ENCODE results near the gene CLEC2A. TPM values are rescaled to one million over a fixed set of nuclear protein-coding genes. Genes with fewer than 3 reads are reported as not detected.

The CLEC2A gene
- total and polyA plus RNA-seq, 3 donors from 2014 or later, result not detected

GRCh38 chr12:9936591-9936990 is 4.4 kb upstream of the CLEC2A start:
- no peak overlapping the region for H3K27ac ChIP-seq
- no peaks in the 10 kb centered on the region for H3K27me3 ChIP-seq
- intact Hi-C loops (cut with DNase I; ENCODE audit: low total_unique reads), result no loop called here
- H3K9me3 ChIP-seq, result no peaks in the 10 kb centered on the region
- no peaks in the 10 kb centered on the region for H3K4me1 ChIP-seq
- 64 to 74% methylated on average over 10 of the region's 10 CpGs for WGBS, 2 donors
- no peak for TF ChIP-seq POLR2A (IDR thresholded peaks at IDR 0.05)
- no peak for TF ChIP-seq CTCF (IDR thresholded peaks at IDR 0.05)
- H3K4me3 ChIP-seq, result no peak overlapping the region
- no peak for DNase-seq
- H3K36me3 ChIP-seq (ENCODE audit: low read depth, missing control alignments), result no peaks in the 10 kb centered on the region

DNA sequence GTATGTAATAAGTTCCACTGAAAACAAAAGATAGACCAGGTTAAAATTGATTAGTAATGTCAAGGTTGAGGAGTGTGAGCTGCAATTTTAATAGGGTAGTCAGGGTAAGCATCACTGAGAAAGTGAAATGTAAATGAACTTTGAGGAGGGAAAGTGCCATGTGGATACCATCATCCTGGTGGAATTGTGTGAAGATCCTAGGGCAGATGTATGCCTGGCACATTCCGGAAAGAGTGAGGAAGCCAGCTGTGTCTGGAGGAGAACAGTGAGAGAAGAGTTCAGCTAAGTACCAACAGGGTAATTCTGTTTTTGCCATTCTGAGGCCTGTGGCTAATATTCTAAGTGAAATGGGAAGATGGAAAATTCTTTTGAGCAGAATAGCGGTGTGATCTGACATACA is 2.9 kb upstream of the CLEC2A start:
- Histone ChIP-seq H3K4me1 (no peaks in the 10 kb centered on the region), H3K27ac (no peak overlapping the region), H3K9me3 (no peaks in the 10 kb centered on the region), H3K27me3 (no peaks in the 10 kb centered on the region), H3K36me3 (ENCODE audit: low read depth, missing control alignments) (no peaks in the 10 kb centered on the region), H3K4me3 (no peak overlapping the region)
- intact Hi-C loops (cut with DNase I; ENCODE audit: low total_unique reads), result no loop called here
- TF ChIP-seq CTCF (IDR thresholded peaks at IDR 0.05), result no peak
- no peak for TF ChIP-seq POLR2A (IDR thresholded peaks at IDR 0.05)
- 65 to 93% methylated on average over 2 of the region's 2 CpGs for WGBS, 2 donors
- no peak for DNase-seq

- intact Hi-C loops (cut with DNase I; ENCODE audit: low total_unique reads), result no loop called here
Observed at GRCh38 chr12:9933958-9934357, 1.8 kb upstream of the CLEC2A start.

DNA sequence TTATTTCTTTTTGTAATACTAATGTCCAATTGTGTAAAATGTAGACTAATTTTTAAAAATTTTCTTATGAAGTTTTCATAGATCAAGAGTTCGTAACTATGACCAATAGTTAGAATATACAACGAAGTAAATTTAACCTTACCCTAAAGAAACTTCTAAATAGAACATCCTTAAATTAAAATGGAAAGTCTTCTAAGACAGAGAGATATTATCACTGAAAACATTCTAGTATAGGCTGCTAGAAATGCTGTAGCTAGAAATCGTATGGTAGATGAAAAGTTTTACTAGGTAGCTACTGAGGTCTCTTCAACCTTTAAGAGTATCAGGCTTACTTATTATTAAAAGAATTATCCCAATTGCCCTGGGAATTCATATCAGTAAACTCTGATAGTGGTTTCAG is 925 bp downstream of the CLEC2A start:
- TF ChIP-seq CTCF (IDR thresholded peaks at IDR 0.05) (no peak), POLR2A (IDR thresholded peaks at IDR 0.05) (no peak)
- H3K27ac ChIP-seq, result no peak overlapping the region
- H3K4me3 ChIP-seq, result no peak overlapping the region
- WGBS, 2 donors, result 47 to 60% methylated on average over 3 of the region's 3 CpGs
- intact Hi-C loops (cut with DNase I; ENCODE audit: low total_unique reads), result no loop called here
- no peaks in the 10 kb centered on the region for H3K9me3 ChIP-seq
- DNase-seq, result no peak
- no peaks in the 10 kb centered on the region for H3K36me3 ChIP-seq (ENCODE audit: low read depth, missing control alignments)
- no peaks in the 10 kb centered on the region for H3K27me3 ChIP-seq
- no peaks in the 10 kb centered on the region for H3K4me1 ChIP-seq

More at GRCh38 chr12:9933958-9934357, 1.8 kb upstream of the CLEC2A start:
- H3K27me3 ChIP-seq, result no peaks in the 10 kb centered on the region
- no peak for DNase-seq
- TF ChIP-seq CTCF (IDR thresholded peaks at IDR 0.05) (no peak), POLR2A (IDR thresholded peaks at IDR 0.05) (no peak)
- H3K4me3 ChIP-seq, result no peak overlapping the region
- 84 to 96% methylated on average over 2 of the region's 2 CpGs for WGBS, 2 donors
- H3K36me3 ChIP-seq (ENCODE audit: low read depth, missing control alignments), result no peaks in the 10 kb centered on the region
- H3K9me3 ChIP-seq, result no peaks in the 10 kb centered on the region
- no peaks in the 10 kb centered on the region for H3K4me1 ChIP-seq
- H3K27ac ChIP-seq, result no peak overlapping the region

DNA sequence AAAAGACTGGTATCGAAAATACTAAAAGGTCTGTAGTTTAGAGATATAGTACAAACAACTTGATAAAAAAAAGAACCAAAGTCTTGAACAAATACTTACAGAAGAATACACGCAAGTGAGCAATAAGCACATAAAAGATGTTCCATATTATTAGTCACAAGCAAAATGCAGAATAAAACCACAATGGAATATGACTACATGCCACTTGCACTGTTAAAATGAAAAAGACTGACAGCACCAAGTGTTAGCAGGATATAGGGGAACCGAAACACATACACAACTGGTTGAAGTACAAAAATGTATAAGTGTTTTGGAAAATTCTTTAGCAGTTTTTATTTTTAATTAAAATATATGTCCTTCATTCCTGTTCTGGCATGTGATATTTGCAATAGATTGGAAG is 3.6 kb downstream of the CLEC2A start:
- Histone ChIP-seq H3K9me3 (no peaks in the 10 kb centered on the region), H3K36me3 (ENCODE audit: low read depth, missing control alignments) (no peaks in the 10 kb centered on the region), H3K4me1 (no peaks in the 10 kb centered on the region), H3K4me3 (no peak overlapping the region), H3K27me3 (no peaks in the 10 kb centered on the region), H3K27ac (no peak overlapping the region)
- no peak for TF ChIP-seq POLR2A (IDR thresholded peaks at IDR 0.05)
- no peak for TF ChIP-seq CTCF (IDR thresholded peaks at IDR 0.05)
- DNase-seq, result no peak
- intact Hi-C loops (cut with DNase I; ENCODE audit: low total_unique reads), result no loop called here
- WGBS, 2 donors, result 87 to 94% methylated on average over 3 of the region's 3 CpGs
